H9 (cell line): Measurements from ENCODE around the gene PCDH9. TPM values are rescaled to one million over a fixed set of nuclear protein-coding genes. Genes with fewer than 3 reads are reported as not detected.
A peak's percentile ranks its signal among the peaks of the same experiment; 100 is the strongest.

Source experiments
- DNase-seq: peaks from one replicate; pipeline ENCODE4 v3.0.0-alpha.2; 2017
- H2AFZ ChIP-seq: one replicate; pipeline ENCODE4 v1.6.1; 2013; ENCODE audit warnings: mild to moderate bottlenecking, low read length, control low read depth, moderate library complexity
- H2AK5ac ChIP-seq: 2 replicates; pipeline ENCODE4 v1.6.1; 2013; ENCODE audit warnings: low read length, control low read depth, mixed read lengths; ENCODE audit not compliant: insufficient read length
- H2BK120ac ChIP-seq: one replicate; pipeline ENCODE4 v1.6.1; 2013; ENCODE audit warnings: low read depth, mild to moderate bottlenecking, low read length, control low read depth, inconsistent platforms; ENCODE audit not compliant: poor library complexity, severe bottlenecking
- H2BK12ac ChIP-seq: 2 replicates; pipeline ENCODE4 v1.6.1; 2013; ENCODE audit warnings: low read length, control low read depth, mixed read lengths, low read depth; ENCODE audit not compliant: insufficient read length
- H2BK15ac ChIP-seq: 2 replicates; pipeline ENCODE4 v1.6.1; 2013; ENCODE audit warnings: low read depth, low read length, control low read depth
- H2BK20ac ChIP-seq: one replicate; pipeline ENCODE4 v1.6.1; 2013; ENCODE audit warnings: low read depth, mild to moderate bottlenecking, low read length, control low read depth, inconsistent platforms; ENCODE audit not compliant: poor library complexity, severe bottlenecking
- H2BK5ac ChIP-seq: 2 replicates; pipeline ENCODE4 v1.6.1; 2013; ENCODE audit warnings: low read length, control low read depth, mixed read lengths; ENCODE audit not compliant: insufficient read length
- H3K14ac ChIP-seq: 2 replicates; pipeline ENCODE4 v1.6.1; 2013; ENCODE audit warnings: low read length, control low read depth; ENCODE audit not compliant: insufficient read depth
- H3K18ac ChIP-seq: 2 replicates; pipeline ENCODE4 v1.6.1; 2013; ENCODE audit warnings: low read depth, mild to moderate bottlenecking, mixed read lengths, low read length, control low read depth; ENCODE audit not compliant: insufficient read length
- H3K23ac ChIP-seq: 2 replicates; pipeline ENCODE4 v1.6.1; 2013; ENCODE audit warnings: low read length, control low read depth, mixed read lengths, low read depth; ENCODE audit not compliant: insufficient read length
- H3K23me2 ChIP-seq: 2 replicates; pipeline ENCODE4 v1.6.1; 2013; ENCODE audit warnings: low read depth, mild to moderate bottlenecking, mixed read lengths, low read length, control low read depth; ENCODE audit not compliant: insufficient read length, poor library complexity, severe bottlenecking
- H3K27ac ChIP-seq: 2 replicates; pipeline ENCODE4 v1.5.1; 2013; ENCODE audit warnings: low read length, control low read depth, mixed read lengths, low read depth; ENCODE audit not compliant: insufficient read length
- H3K27me3 ChIP-seq: 2 replicates; pipeline ENCODE4 v1.6.1; 2013; ENCODE audit warnings: low read length, control low read depth, inconsistent platforms; ENCODE audit not compliant: insufficient read depth
- H3K4ac ChIP-seq: 2 replicates; pipeline ENCODE4 v1.6.1; 2013; ENCODE audit warnings: low read depth, mild to moderate bottlenecking, control low read depth, inconsistent platforms, low read length, moderate library complexity
- H3K4me1 ChIP-seq: 2 replicates; pipeline ENCODE4 v1.6.1; 2013; ENCODE audit warnings: low read length, control low read depth, inconsistent platforms; ENCODE audit not compliant: insufficient read depth
- H3K4me2 ChIP-seq: 2 replicates; pipeline ENCODE4 v1.6.1; 2013; ENCODE audit warnings: low read length, control low read depth, mixed read lengths; ENCODE audit not compliant: insufficient read length, insufficient read depth
- H3K56ac ChIP-seq: 2 replicates; pipeline ENCODE4 v1.6.1; 2013; ENCODE audit warnings: low read depth, mild to moderate bottlenecking, mixed read lengths, low read length, control low read depth; ENCODE audit not compliant: insufficient read length
- H3K79me1 ChIP-seq: 2 replicates; pipeline ENCODE4 v1.6.1; 2013; ENCODE audit warnings: low read depth, mild to moderate bottlenecking, moderate library complexity, low read length, control low read depth, inconsistent platforms; ENCODE audit not compliant: insufficient read depth, poor library complexity, severe bottlenecking
- H3K79me2 ChIP-seq: 2 replicates; pipeline ENCODE4 v1.6.1; 2013; ENCODE audit warnings: low read length, control low read depth, inconsistent platforms; ENCODE audit not compliant: insufficient read depth
- H3K9ac ChIP-seq: 2 replicates; pipeline ENCODE4 v1.6.1; 2013; ENCODE audit warnings: low read length, control low read depth, mixed read lengths; ENCODE audit not compliant: insufficient read length; ENCODE audit errors: extremely low read depth
- H3K9me3 ChIP-seq: one replicate; pipeline ENCODE4 v1.6.1; 2013; ENCODE audit warnings: low read depth, low read length, inconsistent platforms; ENCODE audit not compliant: control insufficient read depth
- H3T11ph ChIP-seq: one replicate; pipeline ENCODE4 v1.6.1; 2013; ENCODE audit warnings: mild to moderate bottlenecking, low read length, control low read depth, inconsistent platforms
- H4K20me1 ChIP-seq: one replicate; pipeline ENCODE4 v1.6.1; 2013; ENCODE audit not compliant: control insufficient read depth, insufficient read length, insufficient read depth
- H4K5ac ChIP-seq: 2 replicates; pipeline ENCODE4 v1.6.1; 2013; ENCODE audit warnings: low read depth, mild to moderate bottlenecking, mixed read lengths, low read length, control low read depth; ENCODE audit not compliant: insufficient read length
- H4K8ac ChIP-seq: replicated peaks from 2 replicates; pipeline ENCODE4 v1.6.1; 2013; ENCODE audit warnings: low read length, control low read depth, mixed read lengths, low read depth; ENCODE audit not compliant: insufficient read length
- H4K91ac ChIP-seq: 2 replicates; pipeline ENCODE4 v1.6.1; 2013; ENCODE audit warnings: low read depth, mild to moderate bottlenecking, moderate library complexity, mixed read lengths, low read length, control low read depth; ENCODE audit not compliant: insufficient read length
- H3K27ac Mint-ChIP-seq, 3 experiments: 2 replicates in 2 of 3; 3 replicates in 1 of 3; pipeline ENCODE4 v1.8.0; 2020 to 2021; ENCODE audit warnings: mixed read lengths in 3 of 3, mild to moderate bottlenecking in 1 of 3, moderate library complexity in 1 of 3
- H3K27me3 Mint-ChIP-seq: 2 replicates; pipeline ENCODE4 v1.8.0; 2021; ENCODE audit warnings: low read depth, mild to moderate bottlenecking, moderate library complexity, mixed read lengths
- H3K36me3 Mint-ChIP-seq, 3 experiments: 2 replicates in 2 of 3; 3 replicates in 1 of 3; pipeline ENCODE4 v1.8.0; 2020 to 2021; ENCODE audit warnings: low read depth in 3 of 3, mixed read lengths in 3 of 3; ENCODE audit not compliant: insufficient read depth in 1 of 3
- H3K4me1 Mint-ChIP-seq, 2 experiments: 2 replicates each; pipeline ENCODE4 v1.8.0; 2020; ENCODE audit warnings: mixed read lengths in 2 of 2
- H3K4me3 Mint-ChIP-seq, 2 experiments: 2 replicates in 1 of 2; 3 replicates in 1 of 2; pipeline ENCODE4 v1.8.0; 2020 to 2021; ENCODE audit warnings: mild to moderate bottlenecking in 2 of 2, mixed read lengths in 2 of 2, moderate library complexity in 1 of 2
- H3K9me3 Mint-ChIP-seq, 2 experiments: 2 replicates in 1 of 2; 3 replicates in 1 of 2; pipeline ENCODE4 v1.8.0; 2020; ENCODE audit warnings: mild to moderate bottlenecking in 2 of 2, mixed read lengths in 2 of 2, moderate library complexity in 1 of 2
- CTCF ChIP-seq: fragments of 200-600 bp; sonication (generic); conservative IDR thresholded peaks from 3 replicates; pipeline ENCODE4 v1.8.0; 2021; ENCODE audit warnings: antibody characterized with exemption, mild to moderate bottlenecking
- WGBS: extraction: QIAGEN DNeasy Blood & Tissue Kit; methylation state at CpG from one replicate; pipeline ENCODE4 v1.1.7; 2013; ENCODE audit warnings: missing lambda C conversion rate, low lambda C conversion rate, mixed read lengths; ENCODE audit not compliant: insufficient read length; ENCODE audit errors: extremely low coverage; 5-methylcytosine and 5-hydroxymethylcytosine counted together
- total RNA-seq: library from RNA; stranded (reverse); gene quantifications from 2 replicates; pipeline ENCODE4 v1.2.1, GENCODE V29; 2021

Gene PCDH9
- total RNA-seq, 1 experiment from 2014 or later, result 0.11 TPM

GRCh38 chr13:66314911-66315310 lies 915.2 kb downstream of the PCDH9 start:
- no peak overlapping the region for H3K18ac ChIP-seq
- no peaks in the 10 kb centered on the region for H3K27me3 ChIP-seq
- WGBS, result no CpG with 5 or more reads among the region's 3 CpGs
- H3K4ac ChIP-seq, result no peak overlapping the region
- H2BK20ac ChIP-seq, result no peak overlapping the region
- H2BK120ac ChIP-seq, result no peak overlapping the region
- H3K27me3 Mint-ChIP-seq, result no peaks in the 10 kb centered on the region
- H2AK5ac ChIP-seq, result no peak overlapping the region
- no peak overlapping the region for H3K4me3 Mint-ChIP-seq
- no peak overlapping the region for H3K23ac ChIP-seq
- H3K9me3 ChIP-seq, result no peaks in the 10 kb centered on the region
- no peak overlapping the region for H3K27ac Mint-ChIP-seq
- H3K56ac ChIP-seq, result no peak overlapping the region
- no peaks in the 10 kb centered on the region for H3K36me3 Mint-ChIP-seq
- TF ChIP-seq CTCF, result no peak
- H3K79me1 ChIP-seq, result no peaks in the 10 kb centered on the region
- no peak overlapping the region for H4K91ac ChIP-seq
- H3K4me1 ChIP-seq, result no peaks in the 10 kb centered on the region
- H3T11ph ChIP-seq, result no peak overlapping the region
- no peak overlapping the region for H2BK15ac ChIP-seq
- no peak overlapping the region for H2BK5ac ChIP-seq
- H4K8ac ChIP-seq, result no peak overlapping the region
- no peaks in the 10 kb centered on the region for H3K79me2 ChIP-seq
- no peak overlapping the region for H3K27ac ChIP-seq
- no peaks in the 10 kb centered on the region for H4K20me1 ChIP-seq
- H3K9me3 Mint-ChIP-seq, result no peaks in the 10 kb centered on the region; a peak in 1 of 5 replicates
- H4K5ac ChIP-seq, result no peak overlapping the region
- DNase-seq, result peak; percentile 28
- no peak overlapping the region for H3K9ac ChIP-seq
- no peak overlapping the region for H3K4me2 ChIP-seq
- no peak overlapping the region for H3K14ac ChIP-seq
- peaks cover 16 to 18% of the 10 kb centered on the region in 2 experiments for H3K4me1 Mint-ChIP-seq
- no peaks in the 10 kb centered on the region for H3K23me2 ChIP-seq
- H2AFZ ChIP-seq, result no peak overlapping the region
- H2BK12ac ChIP-seq, result no peak overlapping the region
